Heart left ventricle (tissue), 16 donors: ENCODE data around the gene GIGYF1. TPM values are rescaled to one million over a fixed set of nuclear protein-coding genes. Genes with fewer than 3 reads are reported as not detected.

Experiments
- ATAC-seq, 4 donors: fragments of 200-7000 bp; cut with Tn5 transposase; one replicate each; pipeline ENCODE4 v1.9.1; 2020 to 2022; ENCODE audit warnings: moderate library complexity in 4 of 4, mild to moderate bottlenecking in 3 of 4, moderate number of reproducible peaks in 1 of 4
- DNase-seq, 5 donors: peaks; one replicate each; pipeline ENCODE4 v3.0.0-alpha.2; 2020
- H3K27ac ChIP-seq, 12 donors: fragments of 200-600 bp; sonication (generic) in 4 of 12; one replicate each; pipeline versions ENCODE4 v1.5.0 to v1.8.0; 2016 to 2022; ENCODE audit warnings: mild to moderate bottlenecking in 2 of 12
- H3K27me3 ChIP-seq, 9 donors: fragments of 200-600 bp; sonication (generic) in 2 of 9; one replicate each; pipeline versions ENCODE4 v1.5.1 to v1.8.0; 2016 to 2022; ENCODE audit warnings: mild to moderate bottlenecking in 3 of 9
- H3K36me3 ChIP-seq, 9 donors: fragments of 200-600 bp; sonication (generic) in 2 of 9; one replicate each; pipeline versions ENCODE4 v1.5.0 to v1.8.0; 2018 to 2022; ENCODE audit warnings: mild to moderate bottlenecking in 2 of 9
- H3K4me1 ChIP-seq, 12 donors: fragments of 200-600 bp; sonication (generic) in 4 of 12; one replicate each; pipeline versions ENCODE4 v1.5.0 to v1.8.0; 2016 to 2022; ENCODE audit warnings: mild to moderate bottlenecking in 3 of 12
- H3K4me3 ChIP-seq, 12 donors: fragments of 200-600 bp; sonication (generic) in 4 of 12; one replicate each; pipeline versions ENCODE4 v1.5.0 to v1.8.0; 2017 to 2022; ENCODE audit warnings: mild to moderate bottlenecking in 9 of 12, moderate library complexity in 4 of 12
- H3K9me3 ChIP-seq, 12 donors: fragments of 200-600 bp; sonication (generic) in 4 of 12; one replicate each; pipeline versions ENCODE4 v1.5.0 to v1.8.0; 2016 to 2022; ENCODE audit warnings: mild to moderate bottlenecking in 1 of 12
- CTCF ChIP-seq, 12 donors: fragments of 200-600 bp; sonication (generic) in 4 of 12; IDR thresholded peaks; one replicate each; pipeline versions ENCODE4 v1.5.0 to v1.8.0; 2018 to 2022; ENCODE audit warnings: antibody characterized with exemption in 12 of 12, mild to moderate bottlenecking in 5 of 12
- POLR2A ChIP-seq, 2 donors: fragments of 450-650 bp; IDR thresholded peaks; one replicate each; pipeline ENCODE4 v1.6.1; 2017; ENCODE audit warnings: antibody characterized with exemption in 2 of 2, mild to moderate bottlenecking in 2 of 2, moderate library complexity in 2 of 2
- WGBS, 4 donors: extraction: QIAGEN DNeasy Blood & Tissue Kit in 2 of 4; methylation state at CpG; one replicate each; pipeline versions ENCODE4 v1.1.5 to v1.1.7; 2013 to 2018; 5-methylcytosine and 5-hydroxymethylcytosine counted together
- intact Hi-C, 10 donors: fragments of 100-400 bp; cut with DNase I; formaldehyde crosslinking; loops; one replicate each; pipeline versions ENCODE4 v1.11.1 to v1.14.2; 2022
- long read RNA-seq, 3 donors: library from polyadenylated mRNA; unstranded; transcript quantifications; one replicate each; pipeline ENCODE4 v2.0.0, GENCODE V29; 2020 to 2021
- polyA plus RNA-seq, 2 donors: library from polyadenylated mRNA; stranded (reverse); fragments of 200-250 nt; gene quantifications; one replicate each; pipeline ENCODE4 v1.2.3, GENCODE V29; 2013
- total RNA-seq, 9 donors: library from RNA; depleted of rRNA in 2 of 9; stranded (reverse); fragments of >200 nt in 2 of 9; fragmentation: NEBNext Ultra II Directional in 3 of 9; extraction: Animal tissue kit (Norgen Biotek cat#: 25700) in 3 of 9; gene quantifications; one replicate each; pipeline versions ENCODE4 v1.1.0 to v1.2.4, GENCODE V29; 2016 to 2023
- donor health status: ischemic (EF 13 %, LVEDD 7.1; RV severe dilation, severe dysfunction).
- donor health status: healthy with polysubstance abuse.
- donor health status: DM: no; HTN: yes; CAD: no.
- donor health status: DM: no; HTN: no; CAD: no.
- donor health status: ischemic (EF 25% LVEDD 6.9; RV normal size, moderate dysfunction).
- donor health status: ischemic (EF 25% LVEDD 5.7; RV mildly dilated, moderate dysfunction).
- donor health status: healthy.
- donor health status: DM: yes; HTN: yes; CAD: no.
- donor health status: ischemic (EF 35%, LVEDD 5.7; RV mildly dilated, moderate dysfunction).
- donor health status: nonischemic (EF 11% LVEDD 7.7; RV severe dilation, severe dysfunction).
- donor health status: DM: yes; HTN: yes; CAD: no.
- donor health status: PGD.
- donor health status: ischemic (EF 29% LVEDD 5.4; RV normal size, mild dysfunction).
- donor health status: nonischemic (EF 23%, LVEDD 6.1; RV moderate dilation, normal function).

Gene GIGYF1
- total RNA-seq = 10 to 100 TPM; 14.1 to 31.7 (median 23.2) TPM
- polyA plus RNA-seq = 10 to 100 TPM; 12.9 to 23.8 TPM
- long read RNA-seq, donor 1, partial matches to known transcripts = 9 of 18 reads
- long read RNA-seq, donor 1, other reads (novel, unspliced or antisense) = 9 of 18 reads
- long read RNA-seq, donor 2, full-length matches to known transcripts = 1 of 16 reads
- long read RNA-seq, donor 2, partial matches to known transcripts = 2 of 16 reads
- long read RNA-seq, donor 2, other reads (novel, unspliced or antisense) = 13 of 16 reads
- long read RNA-seq, donor 3, partial matches to known transcripts = 5 of 17 reads
- long read RNA-seq, donor 3, other reads (novel, unspliced or antisense) = 12 of 17 reads

- no peaks in the 10 kb centered on the region for H3K9me3 ChIP-seq
- no peaks in the 10 kb centered on the region for H3K27me3 ChIP-seq
- 0 to 11% (median 1%) methylated on average over 2 to 88 of the region's 102 CpGs for WGBS, 4 donors
- DNase-seq = peak; percentile 80 to 89 (median 83)
- peaks cover 0 to 2% (median 0%) of the 10 kb centered on the region in 9 donors for H3K36me3 ChIP-seq
- H3K27ac ChIP-seq = peak within 1 kb of the TSS; percentile 3 to 90 (median 78)
- TF ChIP-seq CTCF (IDR thresholded peaks at IDR 0.05) (no peak), POLR2A (IDR thresholded peaks at IDR 0.05) (no peak)
- peaks cover 5 to 50% (median 43%) of the 10 kb centered on the region in 12 donors for H3K4me1 ChIP-seq
- peak within 1 kb of the TSS; percentile 74 to 100 (median 91) for H3K4me3 ChIP-seq
- intact Hi-C loops = loop anchor here (5.0 to 10.0 kb wide), 9 partner anchors 82 to 229 kb away; partner anchors contain the start of genes MOSPD3 (in 3 of the 10), SPACDR (in 2 of the 10), TSC22D4 (in 2 of the 10) and FBXO24 (in 1 of the 10)
- peak in 3 of 4 donors; percentile 33 to 54 (median 50) for ATAC-seq
These were observed at the start of gene GIGYF1 for GRCh38 chr7:100694098-100694745. Gene GIGYF1 (minus strand): TSS chr7:100694250. CDS start chr7:100688238, 6,012 bp downstream.

GRCh38 chr7:100739934-100740333, 45.9 kb upstream of the GIGYF1 start:
- Histone ChIP-seq H3K27me3 (peaks cover 0 to 9% (median 0%) of the 10 kb centered on the region in 9 donors), H3K27ac (no peak overlapping the region), H3K36me3 (no peaks in the 10 kb centered on the region), H3K4me1 (no peaks in the 10 kb centered on the region), H3K9me3 (no peaks in the 10 kb centered on the region), H3K4me3 (no peak overlapping the region)
- WGBS, 4 donors = 89 to 93% (median 91%) methylated on average over 6 of the region's 6 CpGs; no CpG with 5 or more reads in 1 of the 4 donors
- DNase-seq (no peak), ATAC-seq (no peak)
- intact Hi-C loops = no loop called here
- TF ChIP-seq CTCF (IDR thresholded peaks at IDR 0.05) (no peak), POLR2A (IDR thresholded peaks at IDR 0.05) (no peak)

- no peak for DNase-seq
- peaks cover 0 to 17% (median 0%) of the 10 kb centered on the region in 9 donors for H3K27me3 ChIP-seq
- H3K4me1 ChIP-seq = no peaks in the 10 kb centered on the region
These were observed 42.6 kb upstream of the GIGYF1 start for GRCh38 chr7:100736671-100737070.

More at GRCh38 chr7:100736671-100737070, 42.6 kb upstream of the GIGYF1 start:
- ATAC-seq = peak in 1 of 4 donors; percentile 20
- H3K9me3 ChIP-seq = no peaks in the 10 kb centered on the region
- no peak overlapping the region for H3K4me3 ChIP-seq
- intact Hi-C loops = no loop called here
- H3K36me3 ChIP-seq = no peaks in the 10 kb centered on the region
- TF ChIP-seq CTCF (IDR thresholded peaks at IDR 0.05) (no peak), POLR2A (IDR thresholded peaks at IDR 0.05) (no peak)
- no peak overlapping the region for H3K27ac ChIP-seq
- WGBS, 4 donors = 65 to 70% (median 66%) methylated on average over 11 to 13 of the region's 13 CpGs; no CpG with 5 or more reads in 1 of the 4 donors
